Esophagus muscularis mucosa (tissue), 4 donors: ENCODE results near the gene OR51A7. TPM values are rescaled to one million over a fixed set of nuclear protein-coding genes. Genes with fewer than 3 reads are reported as not detected.
"Not testable (repeated sequence)": the region's sequence is repeated elsewhere in the genome, so short reads cannot be mapped to it uniquely, and the experiment has no call there.

Source experiments
- DNase-seq: peaks from one replicate; pipeline ENCODE4 v3.0.0-alpha.2; 2017; ENCODE audit errors: extremely low spot score
- H3K27ac ChIP-seq, 4 donors: fragments of 200-600 bp; sonication (generic); replicated peaks in 1 of 4; 1 replicate in 3 of 4; 2 replicates in 1 of 4; pipeline ENCODE4 v1.5.1; 2016 to 2019; ENCODE audit warnings: mild to moderate bottlenecking in 1 of 4
- H3K27me3 ChIP-seq, 4 donors: fragments of 200-600 bp; sonication (generic); one replicate each; pipeline versions ENCODE4 v1.5.1 to v1.6.0; 2016 to 2019
- H3K36me3 ChIP-seq, 4 donors: fragments of 200-600 bp; sonication (generic); one replicate each; pipeline ENCODE4 v1.5.1; 2016 to 2019
- H3K4me1 ChIP-seq, 4 donors: fragments of 200-600 bp; sonication (generic); one replicate each; pipeline ENCODE4 v1.5.1; 2016 to 2019
- H3K4me3 ChIP-seq, 4 donors: fragments of 200-600 bp; sonication (generic); 1 replicate in 2 of 4; 2 replicates in 2 of 4; pipeline ENCODE4 v1.5.1; 2016 to 2019; ENCODE audit warnings: mild to moderate bottlenecking in 4 of 4, moderate library complexity in 1 of 4
- H3K9me3 ChIP-seq, 4 donors: fragments of 200-600 bp; sonication (generic); 1 replicate in 3 of 4; 2 replicates in 1 of 4; pipeline ENCODE4 v1.5.1; 2016 to 2019
- EP300 ChIP-seq: sonication (generic); formaldehyde crosslinking; IDR thresholded peaks from one replicate; pipeline ENCODE4 v1.6.1; 2017; ENCODE audit warnings: antibody characterized with exemption
- POLR2A ChIP-seq: fragments of 450-650 bp; IDR thresholded peaks from one replicate; pipeline ENCODE4 v1.6.1; 2017; ENCODE audit warnings: antibody characterized with exemption, moderate library complexity, mild to moderate bottlenecking, low read depth
- POLR2AphosphoS5 ChIP-seq, 2 donors: sonication (generic); formaldehyde crosslinking; IDR thresholded peaks; one replicate each; pipeline ENCODE4 v1.6.1; 2017; ENCODE audit warnings: antibody characterized with exemption in 2 of 2
- WGBS: methylation state at CpG from one replicate; pipeline ENCODE4 v1.1.5; 2018; 5-methylcytosine and 5-hydroxymethylcytosine counted together
- intact Hi-C: fragments of 100-400 bp; cut with DNase I; formaldehyde crosslinking; loops from one replicate; pipeline ENCODE4 v1.15.1; 2023
- total RNA-seq, 4 donors: library from RNA; depleted of rRNA; stranded (reverse); fragments of >200 nt; gene quantifications; one replicate each; pipeline versions ENCODE4 v1.1.0 to v1.2.1, GENCODE V29; 2016
- TF ChIP-seq, protein P1 (sequence below), 3 experiments: fragments of 200-600 bp in 2 of 3; fragments of 450-650 bp in 1 of 3; sonication (generic) in 2 of 3; IDR thresholded peaks; one replicate each; pipeline ENCODE4 v1.5.1; 2017 to 2019; ENCODE audit warnings: antibody characterized with exemption in 3 of 3, mild to moderate bottlenecking in 2 of 3, moderate library complexity in 1 of 3

OR51A7 gene
- total RNA-seq, 4 donors from 2014 or later: not detected

DNA sequence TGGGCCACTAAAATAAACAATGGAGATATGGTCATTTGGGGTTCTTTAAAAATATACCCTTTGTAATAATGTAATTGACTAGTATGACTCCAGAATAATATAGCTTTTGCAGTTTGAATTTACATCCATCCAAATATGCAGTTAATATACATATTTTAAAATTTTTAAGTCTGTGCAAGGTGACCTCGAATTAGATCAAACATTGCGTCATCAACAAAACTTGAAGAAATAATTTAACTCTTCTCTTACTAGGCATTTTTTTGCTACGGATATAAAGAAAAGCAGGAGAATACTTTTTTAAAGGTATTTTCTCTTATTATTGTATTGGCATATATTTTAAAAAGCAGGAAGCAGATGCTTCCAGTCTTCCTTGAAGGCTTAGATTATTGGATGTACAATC, 33.2 kb downstream of the OR51A7 start:
- Histone ChIP-seq H3K4me3 (no peak overlapping the region), H3K36me3 (no peaks in the 10 kb centered on the region), H3K4me1 (no peaks in the 10 kb centered on the region), H3K27me3 (no peaks in the 10 kb centered on the region), H3K27ac (no peak overlapping the region), H3K9me3 (no peaks in the 10 kb centered on the region)
- 75% methylated on average over 3 of the region's 3 CpGs for WGBS
- TF ChIP-seq POLR2A (no peak), POLR2AphosphoS5 (IDR thresholded peaks at IDR 0.05) (no peak), EP300 (no peak)
- TF ChIP-seq, protein P1, sequence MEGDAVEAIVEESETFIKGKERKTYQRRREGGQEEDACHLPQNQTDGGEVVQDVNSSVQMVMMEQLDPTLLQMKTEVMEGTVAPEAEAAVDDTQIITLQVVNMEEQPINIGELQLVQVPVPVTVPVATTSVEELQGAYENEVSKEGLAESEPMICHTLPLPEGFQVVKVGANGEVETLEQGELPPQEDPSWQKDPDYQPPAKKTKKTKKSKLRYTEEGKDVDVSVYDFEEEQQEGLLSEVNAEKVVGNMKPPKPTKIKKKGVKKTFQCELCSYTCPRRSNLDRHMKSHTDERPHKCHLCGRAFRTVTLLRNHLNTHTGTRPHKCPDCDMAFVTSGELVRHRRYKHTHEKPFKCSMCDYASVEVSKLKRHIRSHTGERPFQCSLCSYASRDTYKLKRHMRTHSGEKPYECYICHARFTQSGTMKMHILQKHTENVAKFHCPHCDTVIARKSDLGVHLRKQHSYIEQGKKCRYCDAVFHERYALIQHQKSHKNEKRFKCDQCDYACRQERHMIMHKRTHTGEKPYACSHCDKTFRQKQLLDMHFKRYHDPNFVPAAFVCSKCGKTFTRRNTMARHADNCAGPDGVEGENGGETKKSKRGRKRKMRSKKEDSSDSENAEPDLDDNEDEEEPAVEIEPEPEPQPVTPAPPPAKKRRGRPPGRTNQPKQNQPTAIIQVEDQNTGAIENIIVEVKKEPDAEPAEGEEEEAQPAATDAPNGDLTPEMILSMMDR (IDR thresholded peaks at IDR 0.05): no peak
- DNase-seq: no peak
- intact Hi-C loops: no loop called here

DNA sequence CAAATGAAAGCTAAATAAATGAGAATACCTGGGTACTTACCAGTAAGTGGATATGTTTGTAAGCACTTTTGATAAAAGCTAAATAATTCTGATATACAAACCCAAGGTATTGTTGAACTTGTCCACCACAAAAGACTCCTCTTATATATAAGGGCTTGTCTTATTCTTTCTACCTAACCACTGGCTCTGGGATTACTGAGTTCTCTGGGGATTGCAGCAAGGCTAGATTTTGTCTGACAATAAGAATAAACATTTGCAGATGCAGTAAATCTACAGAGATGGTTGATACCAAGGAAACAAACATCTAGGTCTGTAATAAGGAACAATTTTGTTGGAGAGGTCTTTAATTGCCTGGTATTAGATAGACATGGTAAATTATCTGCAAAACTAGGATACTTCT, 43.9 kb downstream of the OR51A7 start, which contains the start of gene OR51A4:
TSS of gene OR51A4 (minus strand) at position 101 of the 400 bp plus-strand sequence. CDS start 505 bp downstream, outside the sequence.
- intact Hi-C loops: no loop called here
- H3K27me3 ChIP-seq: no peaks in the 10 kb centered on the region

DNA sequence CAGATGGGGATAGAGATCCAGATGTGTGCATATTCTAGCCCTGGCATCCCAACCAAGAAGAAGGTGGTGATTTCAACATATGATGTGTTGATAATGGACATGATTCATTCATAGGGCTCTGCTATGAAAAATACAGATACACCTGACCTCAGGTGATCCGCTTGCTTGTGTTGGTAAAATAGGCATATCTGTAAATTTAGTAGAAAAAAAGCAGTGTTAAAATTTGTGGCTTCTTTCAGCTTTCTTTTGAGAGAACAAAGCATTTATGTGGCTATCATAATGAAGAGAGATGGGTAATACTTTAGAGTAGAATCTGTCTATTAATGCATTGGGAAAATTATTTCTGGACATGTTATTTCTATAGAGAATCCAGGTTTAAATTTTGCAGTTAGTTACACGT, 52.0 kb downstream of the OR51A7 start, which contains the start of gene OR51A2:
TSS of gene OR51A2 (minus strand) at position 101 of the 400 bp plus-strand sequence. CDS start at position 101, 0 bp downstream.
- H3K4me3 ChIP-seq, H3K4me1 ChIP-seq, H3K27me3 ChIP-seq, H3K9me3 ChIP-seq, DNase-seq, H3K27ac ChIP-seq, intact Hi-C loops, H3K36me3 ChIP-seq: not testable (repeated sequence)
- 61% methylated on average over 2 of the region's 2 CpGs for WGBS

More for the DNA sequence above, 43.9 kb downstream of the OR51A7 start, which contains the start of gene OR51A4:
- Histone ChIP-seq H3K4me1 (no peaks in the 10 kb centered on the region), H3K4me3 (no peak within 1 kb of the TSS), H3K27ac (no peak within 1 kb of the TSS), H3K9me3 (no peaks in the 10 kb centered on the region), H3K36me3 (no peaks in the 10 kb centered on the region)
- TF ChIP-seq EP300: no peak
- TF ChIP-seq, protein P1 (IDR thresholded peaks at IDR 0.05): no peak
- no peak for DNase-seq

DNA sequence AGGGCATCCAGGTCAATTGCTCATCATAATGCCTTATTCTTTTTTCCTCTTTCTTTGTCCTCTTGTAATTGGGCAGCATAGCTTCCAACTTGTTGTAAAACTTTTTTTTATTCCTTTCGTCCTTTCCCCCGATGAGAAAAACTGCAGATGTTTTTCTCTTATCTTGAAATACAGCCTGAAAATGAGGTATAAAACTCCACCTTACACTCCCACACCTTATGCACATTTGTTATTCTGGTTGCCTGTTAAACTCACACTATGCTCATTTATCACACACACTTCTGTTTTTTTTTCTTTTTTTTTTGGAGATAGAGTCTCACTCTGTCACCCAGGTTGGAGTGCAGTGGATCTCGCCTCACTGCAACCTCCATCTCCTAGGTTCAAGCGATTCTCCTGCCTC, 53.8 kb downstream of the OR51A7 start:
- H3K4me1 ChIP-seq: no peaks in the 10 kb centered on the region
- no peaks in the 10 kb centered on the region for H3K27me3 ChIP-seq
- H3K4me3 ChIP-seq: no peak overlapping the region
- H3K36me3 ChIP-seq: no peaks in the 10 kb centered on the region
- H3K9me3 ChIP-seq: no peaks in the 10 kb centered on the region
- no peak for DNase-seq
- 77% methylated on average over 4 of the region's 4 CpGs for WGBS
- TF ChIP-seq POLR2AphosphoS5 (IDR thresholded peaks at IDR 0.05): no peak
- TF ChIP-seq, protein P1 (IDR thresholded peaks at IDR 0.05): no peak
- no peak for TF ChIP-seq POLR2A
- no peak for TF ChIP-seq EP300
- no peak overlapping the region for H3K27ac ChIP-seq
- intact Hi-C loops: no loop called here

Other genes starting within 250 kb of the OR51A7 start
- 1 to 10 TPM in 2 of 4 donors, under 1 TPM in 2; under 0.01 to 1.8 (median 0.72) TPM for gene OR51E2, start 205.9 kb upstream of the OR51A7 start, total RNA-seq
- gene MMP26, start 199.0 kb upstream of the OR51A7 start, total RNA-seq: not detected
- not detected for gene OR51F1, start 133.8 kb upstream of the OR51A7 start, total RNA-seq
- gene OR52R1, start 99.4 kb upstream of the OR51A7 start, total RNA-seq: not detected
- gene OR51F2, start 82.5 kb upstream of the OR51A7 start, total RNA-seq: not detected
- not detected for gene OR51S1, start 54.6 kb upstream of the OR51A7 start, total RNA-seq
- gene OR51T1, start 21.9 kb upstream of the OR51A7 start, total RNA-seq: not detected
- gene OR51G2, start 15.6 kb downstream of the OR51A7 start, total RNA-seq: not detected
- not detected for gene OR51G1, start 20.6 kb downstream of the OR51A7 start, total RNA-seq
- gene OR51A4, start 43.8 kb downstream of the OR51A7 start, total RNA-seq: not detected
- not detected for gene OR51A2, start 51.9 kb downstream of the OR51A7 start, total RNA-seq
- not detected for gene OR51L1, start 91.1 kb downstream of the OR51A7 start, total RNA-seq
- gene OR52J3, start 142.7 kb downstream of the OR51A7 start, total RNA-seq: not detected
- not detected for gene OR52E2, start 155.8 kb downstream of the OR51A7 start, total RNA-seq
- gene OR52E1, start 165.8 kb downstream of the OR51A7 start, total RNA-seq: not detected
- not detected for gene OR52A5, start 234.6 kb downstream of the OR51A7 start, total RNA-seq